CD8-positive, alpha-beta memory T cell (primary cell): ENCODE data around the gene ATP5F1D. TPM values are rescaled to one million over a fixed set of nuclear protein-coding genes. Genes with fewer than 3 reads are reported as not detected.

Experiments used
- CTCF ChIA-PET: fragments of 350-600 bp; sonication (Branson Sonifier 250); formaldehyde crosslinking; loops from one replicate; lab custom pipeline; 2021; ENCODE audit warnings: antibody characterized with exemption; lab: Charles Lee
- POLR2A ChIA-PET: fragments of 350-600 bp; sonication (Branson Sonifier 250); formaldehyde crosslinking; loops from one replicate; lab custom pipeline; 2021; ENCODE audit warnings: antibody characterized with exemption; lab: Charles Lee
- DNase-seq, 5 donors: peaks; one replicate each; pipeline versions ENCODE4 v3.0.0 to v3.0.0-alpha.2; 2020 to 2022; ENCODE audit warnings: mixed read lengths in 1 of 5
- H3K27ac ChIP-seq: one replicate; pipeline ENCODE4 v1.7.0; 2013; ENCODE audit warnings: low read depth, mild to moderate bottlenecking, low read length, moderate library complexity
- H3K27me3 ChIP-seq: 2 replicates; pipeline ENCODE4 v1.7.0; 2013; ENCODE audit warnings: low read length, mild to moderate bottlenecking; ENCODE audit not compliant: insufficient read depth, poor library complexity, severe bottlenecking
- H3K36me3 ChIP-seq: 2 replicates; pipeline ENCODE4 v1.7.0; 2013; ENCODE audit warnings: mild to moderate bottlenecking, low read length, moderate library complexity; ENCODE audit not compliant: insufficient read depth
- H3K4me1 ChIP-seq: 2 replicates; pipeline ENCODE4 v1.7.0; 2013; ENCODE audit warnings: mild to moderate bottlenecking, low read length, moderate library complexity; ENCODE audit not compliant: insufficient read depth
- H3K4me3 ChIP-seq: 2 replicates; pipeline ENCODE4 v1.7.0; 2013; ENCODE audit warnings: mild to moderate bottlenecking, low read length
- H3K9me3 ChIP-seq: 2 replicates; pipeline ENCODE4 v1.7.0; 2013; ENCODE audit warnings: mild to moderate bottlenecking, low read length
- H3K27ac Mint-ChIP-seq, 8 donors: one replicate each; pipeline ENCODE4 v1.8.0; 2020 to 2021; ENCODE audit warnings: mixed read lengths in 8 of 8, mild to moderate bottlenecking in 6 of 8, inconsistent platforms in 3 of 8, moderate library complexity in 3 of 8
- H3K27me3 Mint-ChIP-seq, 2 donors: one replicate each; pipeline ENCODE4 v1.8.0; 2020 to 2021; ENCODE audit warnings: mixed read lengths in 2 of 2, mild to moderate bottlenecking in 1 of 2, moderate library complexity in 1 of 2
- H3K36me3 Mint-ChIP-seq, 3 donors: one replicate each; pipeline ENCODE4 v1.8.0; 2020 to 2021; ENCODE audit warnings: mixed read lengths in 3 of 3, inconsistent platforms in 1 of 3, mild to moderate bottlenecking in 1 of 3
- H3K4me1 Mint-ChIP-seq, 3 donors: one replicate each; pipeline ENCODE4 v1.8.0; 2020 to 2021; ENCODE audit warnings: mixed read lengths in 3 of 3, inconsistent platforms in 1 of 3, mild to moderate bottlenecking in 1 of 3
- H3K4me3 Mint-ChIP-seq, 7 donors: one replicate each; pipeline ENCODE4 v1.8.0; 2020 to 2021; ENCODE audit warnings: mixed read lengths in 7 of 7, mild to moderate bottlenecking in 6 of 7, moderate library complexity in 4 of 7, inconsistent platforms in 2 of 7
- H3K9me3 Mint-ChIP-seq, 5 donors: one replicate each; pipeline ENCODE4 v1.8.0; 2020 to 2022; ENCODE audit warnings: mixed read lengths in 5 of 5, mild to moderate bottlenecking in 3 of 5, moderate library complexity in 2 of 5, inconsistent platforms in 1 of 5
- polyA plus RNA-seq: library from polyadenylated mRNA; unstranded; fragments of 300-500 nt; fragmentation: Illumina TruSeq; gene quantifications from one replicate; pipeline ENCODE4 v1.2.3, GENCODE V29; 2021
- total RNA-seq, 2 experiments: library from RNA; stranded (reverse); gene quantifications; one replicate each; pipeline ENCODE4 v1.2.3, GENCODE V29; 2021

The ATP5F1D gene
- total and polyA plus RNA-seq, 3 experiments from 2014 or later, result 179 to 271 (median 180) TPM

DNA sequence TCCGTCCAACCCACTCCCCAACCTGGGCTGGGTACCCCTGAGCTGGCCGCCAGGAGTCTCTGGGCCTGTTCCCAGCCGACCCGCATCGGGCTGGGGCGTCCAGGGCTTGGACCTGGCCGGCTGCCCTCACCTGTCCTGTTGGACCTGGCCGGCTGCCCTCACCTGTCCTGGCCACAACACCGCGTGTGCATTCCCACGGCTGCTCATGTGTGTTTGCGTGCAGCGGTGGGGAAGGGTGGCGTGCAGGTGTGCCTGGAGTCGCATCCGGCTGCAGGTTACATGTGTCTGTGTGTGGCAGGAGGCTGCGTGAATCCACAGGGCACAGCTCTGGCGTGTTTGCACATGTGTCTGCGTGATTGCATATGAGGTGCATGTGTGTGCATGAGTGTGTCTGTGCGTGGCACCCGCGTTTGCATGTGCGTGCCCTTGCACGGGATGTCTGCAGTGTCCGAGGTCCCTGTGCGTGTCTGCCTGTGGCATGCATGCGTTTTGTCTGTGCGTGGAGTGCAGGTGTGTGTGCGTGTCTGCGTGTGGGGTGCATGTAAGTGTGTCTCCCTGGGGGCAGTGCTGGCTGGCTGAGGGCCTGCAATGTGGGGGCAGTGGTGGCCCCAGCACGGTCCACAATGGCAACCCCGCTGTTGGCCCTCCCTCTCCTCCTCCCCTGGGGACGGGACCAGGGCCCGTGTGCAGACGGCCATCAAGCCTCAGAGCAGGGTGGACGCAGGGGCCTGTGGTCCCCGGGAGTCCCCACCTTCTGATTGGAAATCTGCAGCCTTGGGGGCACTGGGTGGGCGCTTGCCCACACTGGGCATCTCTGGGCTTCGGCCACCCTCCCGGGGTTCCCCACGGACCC lies 47.5 kb downstream of the ATP5F1D start:
- no peak overlapping the region for H3K27ac Mint-ChIP-seq
- POLR2A ChIA-PET, result no interaction called here
- H3K9me3 Mint-ChIP-seq, result peaks cover 0 to 2% (median 0%) of the 10 kb centered on the region in 5 donors
- DNase-seq, result no peak
- no peak overlapping the region for H3K4me3 Mint-ChIP-seq
- H3K27me3 Mint-ChIP-seq, result peaks cover 20 to 26% of the 10 kb centered on the region in 2 donors
- peaks cover 27% of the 10 kb centered on the region for H3K27me3 ChIP-seq
- no peaks in the 10 kb centered on the region for H3K36me3 ChIP-seq
- peaks cover 0 to 11% (median 5%) of the 10 kb centered on the region in 3 donors for H3K4me1 Mint-ChIP-seq
- H3K9me3 ChIP-seq, result no peaks in the 10 kb centered on the region
- H3K27ac ChIP-seq, result no peak overlapping the region
- no peak overlapping the region for H3K4me3 ChIP-seq
- peaks cover 4% of the 10 kb centered on the region for H3K4me1 ChIP-seq
- CTCF ChIA-PET, result no interaction called here
- H3K36me3 Mint-ChIP-seq, result no peaks in the 10 kb centered on the region

- CTCF ChIA-PET, result no interaction called here
- no peak for DNase-seq
- POLR2A ChIA-PET, result no interaction called here
Observed at GRCh38 chr19:1289686-1290025, 48.1 kb downstream of the ATP5F1D start.

DNA sequence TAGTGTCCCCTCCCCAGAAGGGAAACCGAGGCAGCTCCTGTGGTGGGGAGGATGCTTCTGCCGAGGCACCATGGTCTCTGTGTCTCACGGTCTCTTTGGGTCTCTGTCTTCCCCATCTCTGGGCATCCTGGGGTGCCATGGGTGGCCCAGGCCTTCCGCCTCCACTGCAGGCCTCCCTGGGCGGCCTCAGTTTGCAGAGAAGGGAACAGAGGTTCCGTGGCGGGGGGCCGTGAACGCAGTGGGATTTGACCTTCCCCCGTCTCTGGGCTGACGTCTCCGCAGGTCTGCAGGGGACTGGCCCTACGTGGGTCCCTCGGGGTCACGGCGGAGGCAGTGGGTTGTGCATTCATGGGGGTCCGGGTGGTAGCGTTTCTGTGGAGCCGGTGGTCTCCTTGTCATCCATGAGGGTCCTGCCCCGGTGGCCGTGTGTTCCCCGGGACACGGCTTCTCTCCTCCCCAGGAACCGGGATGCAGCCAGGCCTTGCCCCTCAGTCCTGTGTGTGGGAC lies 48.7 kb downstream of the ATP5F1D start:
- Mint-ChIP-seq H3K4me1 (peaks cover 0 to 5% (median 3%) of the 10 kb centered on the region in 3 donors), H3K27ac (no peak overlapping the region), H3K36me3 (no peaks in the 10 kb centered on the region), H3K9me3 (no peaks in the 10 kb centered on the region), H3K4me3 (no peak overlapping the region), H3K27me3 (peaks cover 12 to 18% of the 10 kb centered on the region in 2 donors)
- ChIA-PET CTCF (no interaction called here), POLR2A (no interaction called here)
- no peak for DNase-seq
- H3K4me3 ChIP-seq, result no peak overlapping the region
- no peaks in the 10 kb centered on the region for H3K9me3 ChIP-seq
- H3K27ac ChIP-seq, result no peak overlapping the region
- H3K36me3 ChIP-seq, result no peaks in the 10 kb centered on the region
- H3K4me1 ChIP-seq, result peaks cover 4% of the 10 kb centered on the region
- peaks cover 27% of the 10 kb centered on the region for H3K27me3 ChIP-seq

More at GRCh38 chr19:1289686-1290025, 48.1 kb downstream of the ATP5F1D start:
- no peak overlapping the region for H3K4me3 ChIP-seq
- no peaks in the 10 kb centered on the region for H3K36me3 ChIP-seq
- Mint-ChIP-seq H3K4me1 (peaks cover 0 to 8% (median 2%) of the 10 kb centered on the region in 3 donors), H3K4me3 (no peak overlapping the region), H3K27ac (peak overlapping the region in 1 of 8 donors; percentile 24), H3K27me3 (peaks cover 17 to 22% of the 10 kb centered on the region in 2 donors), H3K36me3 (no peaks in the 10 kb centered on the region), H3K9me3 (no peaks in the 10 kb centered on the region)
- H3K4me1 ChIP-seq, result peaks cover 4% of the 10 kb centered on the region
- H3K27ac ChIP-seq, result no peak overlapping the region
- H3K27me3 ChIP-seq, result peaks cover 27% of the 10 kb centered on the region
- H3K9me3 ChIP-seq, result no peaks in the 10 kb centered on the region

GRCh38 chr19:1290703-1291651 lies 49.4 kb downstream of the ATP5F1D start:
- DNase-seq, result no peak
- Mint-ChIP-seq H3K4me3 (no peak overlapping the region), H3K4me1 (peaks cover 0 to 5% (median 3%) of the 10 kb centered on the region in 3 donors), H3K36me3 (no peaks in the 10 kb centered on the region), H3K27ac (no peak overlapping the region), H3K27me3 (peaks cover 12 to 18% of the 10 kb centered on the region in 2 donors), H3K9me3 (no peaks in the 10 kb centered on the region)
- Histone ChIP-seq H3K27me3 (peaks cover 26% of the 10 kb centered on the region), H3K27ac (no peak overlapping the region), H3K4me3 (no peak overlapping the region), H3K9me3 (no peaks in the 10 kb centered on the region), H3K36me3 (no peaks in the 10 kb centered on the region), H3K4me1 (peaks cover 4% of the 10 kb centered on the region)
- CTCF ChIA-PET, result interaction anchor here (1.3 kb wide), 1 partner anchor 11 kb away, joined by 4 read pairs; no protein-coding TSS in a partner anchor
- POLR2A ChIA-PET, result no interaction called here

DNA sequence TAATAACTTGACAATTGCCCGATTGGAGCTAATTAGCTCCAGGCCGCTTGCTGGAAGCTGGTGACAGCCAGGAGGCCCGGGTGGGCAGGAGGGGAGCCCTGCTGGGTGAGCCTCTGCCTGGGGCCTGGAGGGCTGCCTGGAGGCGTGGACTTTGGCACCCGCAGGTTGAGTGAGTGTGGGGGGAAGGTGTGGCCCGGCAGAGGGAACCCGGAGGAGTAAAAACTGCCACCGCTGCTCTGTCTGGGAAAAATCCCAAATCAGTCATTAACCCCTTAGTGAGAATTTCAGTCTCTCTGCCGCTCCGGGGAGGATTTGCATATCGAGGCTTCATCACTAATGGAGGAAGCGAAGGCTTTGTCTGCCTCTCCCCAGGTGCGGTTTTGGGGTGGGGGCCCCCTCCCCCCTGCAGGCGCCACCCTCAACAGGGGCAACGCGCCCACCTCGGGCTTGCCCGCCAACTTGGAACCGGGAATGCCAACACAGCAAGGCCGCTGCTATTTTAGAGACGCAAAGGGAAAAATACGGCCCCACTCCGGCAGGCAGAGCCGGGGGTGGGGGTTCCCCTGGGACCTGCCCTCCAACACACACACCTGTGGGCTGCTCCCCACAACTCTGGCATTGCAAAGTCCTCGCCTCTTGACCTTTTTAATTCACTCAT lies 50.3 kb downstream of the ATP5F1D start:
- no peak overlapping the region for H3K4me3 Mint-ChIP-seq
- H3K4me1 ChIP-seq, result no peaks in the 10 kb centered on the region
- H3K36me3 Mint-ChIP-seq, result no peaks in the 10 kb centered on the region
- no peaks in the 10 kb centered on the region for H3K9me3 ChIP-seq
- H3K36me3 ChIP-seq, result no peaks in the 10 kb centered on the region
- ChIA-PET CTCF (interaction anchor here (1.3 kb wide), 1 partner anchor 12 kb away, joined by 4 read pairs; no protein-coding TSS in a partner anchor), POLR2A (no interaction called here)
- no peak overlapping the region for H3K27ac Mint-ChIP-seq
- no peak overlapping the region for H3K27ac ChIP-seq
- H3K27me3 Mint-ChIP-seq, result peaks cover 12 to 15% of the 10 kb centered on the region in 2 donors
- no peaks in the 10 kb centered on the region for H3K9me3 Mint-ChIP-seq
- no peak overlapping the region for H3K4me3 ChIP-seq
- H3K4me1 Mint-ChIP-seq, result peaks cover 0 to 1% (median 0%) of the 10 kb centered on the region in 3 donors
- H3K27me3 ChIP-seq, result peaks cover 22% of the 10 kb centered on the region
- no peak for DNase-seq

DNA sequence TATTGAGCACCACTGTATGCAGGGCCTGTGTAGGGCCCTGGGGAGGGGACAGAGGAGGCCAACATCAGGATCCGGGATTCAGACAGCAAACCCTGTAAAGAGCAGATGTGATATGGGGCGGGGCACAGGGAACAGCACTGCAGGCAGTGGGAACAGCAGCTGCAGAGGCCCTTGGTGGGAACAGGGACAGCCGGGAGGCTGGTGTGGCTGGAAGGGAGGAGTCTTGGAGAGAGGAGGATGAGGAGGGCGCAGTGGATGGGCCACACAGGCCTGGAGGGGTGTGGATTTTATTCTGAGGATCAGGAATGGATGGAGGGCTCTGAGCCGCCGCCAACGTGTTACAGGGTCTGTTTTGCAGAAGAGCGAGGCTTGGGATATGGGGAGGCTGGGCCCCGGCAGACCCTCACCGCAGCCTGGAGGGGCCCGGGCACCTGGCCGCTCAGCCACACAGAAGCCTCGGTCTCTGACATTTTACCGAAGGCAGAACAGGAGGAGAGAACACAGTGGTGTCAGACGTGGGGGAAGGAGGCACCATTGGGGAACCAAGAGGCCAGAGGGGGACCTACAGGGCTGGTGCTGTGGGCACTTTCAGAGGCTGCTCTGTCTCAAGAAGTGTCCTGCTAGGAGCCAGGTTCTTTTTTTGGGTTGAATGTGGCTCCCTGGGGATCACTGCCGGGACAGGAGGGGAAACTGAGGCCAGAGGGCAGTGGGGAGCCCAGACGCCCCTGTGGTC lies 51.0 kb downstream of the ATP5F1D start:
- H3K27ac ChIP-seq, result no peak overlapping the region
- POLR2A ChIA-PET, result no interaction called here
- CTCF ChIA-PET, result no interaction called here
- peaks cover 0 to 1% (median 0%) of the 10 kb centered on the region in 3 donors for H3K4me1 Mint-ChIP-seq
- no peaks in the 10 kb centered on the region for H3K9me3 ChIP-seq
- no peak overlapping the region for H3K4me3 ChIP-seq
- no peak for DNase-seq
- H3K27ac Mint-ChIP-seq, result peak overlapping the region in 1 of 8 donors; percentile 43
- H3K4me3 Mint-ChIP-seq, result peak overlapping the region in 1 of 7 donors; percentile 23
- H3K4me1 ChIP-seq, result no peaks in the 10 kb centered on the region
- H3K36me3 Mint-ChIP-seq, result no peaks in the 10 kb centered on the region
- peaks cover 11 to 15% of the 10 kb centered on the region in 2 donors for H3K27me3 Mint-ChIP-seq
- no peaks in the 10 kb centered on the region for H3K9me3 Mint-ChIP-seq
- peaks cover 19% of the 10 kb centered on the region for H3K27me3 ChIP-seq
- no peaks in the 10 kb centered on the region for H3K36me3 ChIP-seq
